ENCODE measurements around the gene CSN3.

The CSN3 gene

DNA sequence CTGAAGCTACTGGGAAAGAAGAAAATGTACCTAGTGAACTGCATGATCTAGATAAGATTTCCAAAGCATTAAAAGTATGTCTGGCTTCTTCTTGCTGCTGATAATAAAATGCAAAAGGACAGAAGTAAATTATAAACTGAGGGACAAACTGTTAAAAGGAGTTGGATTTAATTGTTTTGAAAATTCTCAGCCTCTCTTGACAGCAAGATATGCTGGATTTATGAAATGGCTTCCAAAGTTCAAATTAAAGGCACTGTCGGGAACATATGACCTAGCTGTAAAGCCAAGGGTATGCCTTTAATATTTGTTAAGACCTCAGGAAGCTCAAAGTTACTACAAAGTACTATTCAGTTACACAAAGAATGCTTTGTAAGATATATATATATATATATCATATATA, 46.3 kb downstream of the CSN3 start:
- no peak overlapping the region for H3K4me3 ChIP-seq (ENCODE audit: low read depth, low read length)
- TF ChIP-seq POLR2A (IDR thresholded peaks at IDR 0.05; ENCODE audit: extremely low read depth, insufficient read length) = no peak
- TF ChIP-seq, protein P1, sequence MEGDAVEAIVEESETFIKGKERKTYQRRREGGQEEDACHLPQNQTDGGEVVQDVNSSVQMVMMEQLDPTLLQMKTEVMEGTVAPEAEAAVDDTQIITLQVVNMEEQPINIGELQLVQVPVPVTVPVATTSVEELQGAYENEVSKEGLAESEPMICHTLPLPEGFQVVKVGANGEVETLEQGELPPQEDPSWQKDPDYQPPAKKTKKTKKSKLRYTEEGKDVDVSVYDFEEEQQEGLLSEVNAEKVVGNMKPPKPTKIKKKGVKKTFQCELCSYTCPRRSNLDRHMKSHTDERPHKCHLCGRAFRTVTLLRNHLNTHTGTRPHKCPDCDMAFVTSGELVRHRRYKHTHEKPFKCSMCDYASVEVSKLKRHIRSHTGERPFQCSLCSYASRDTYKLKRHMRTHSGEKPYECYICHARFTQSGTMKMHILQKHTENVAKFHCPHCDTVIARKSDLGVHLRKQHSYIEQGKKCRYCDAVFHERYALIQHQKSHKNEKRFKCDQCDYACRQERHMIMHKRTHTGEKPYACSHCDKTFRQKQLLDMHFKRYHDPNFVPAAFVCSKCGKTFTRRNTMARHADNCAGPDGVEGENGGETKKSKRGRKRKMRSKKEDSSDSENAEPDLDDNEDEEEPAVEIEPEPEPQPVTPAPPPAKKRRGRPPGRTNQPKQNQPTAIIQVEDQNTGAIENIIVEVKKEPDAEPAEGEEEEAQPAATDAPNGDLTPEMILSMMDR (IDR thresholded peaks at IDR 0.05; ENCODE audit: low read depth, low read length) = no peak
- TF ChIP-seq, protein P2, sequence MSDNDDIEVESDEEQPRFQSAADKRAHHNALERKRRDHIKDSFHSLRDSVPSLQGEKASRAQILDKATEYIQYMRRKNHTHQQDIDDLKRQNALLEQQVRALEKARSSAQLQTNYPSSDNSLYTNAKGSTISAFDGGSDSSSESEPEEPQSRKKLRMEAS (IDR thresholded peaks at IDR 0.05; ENCODE audit: low read depth, low read length) = no peak
- TF ChIP-seq MYC (IDR thresholded peaks at IDR 0.05; ENCODE audit: low read depth, low read length) = no peak
- no peak for DNase-seq (ENCODE audit: low read depth)

GRCh38 chr4:70291341-70291740, 48.9 kb downstream of the CSN3 start:
- no peak overlapping the region for H3K4me3 ChIP-seq (ENCODE audit: low read depth, low read length)
- no peak for DNase-seq (ENCODE audit: low read depth)
- no peak for TF ChIP-seq POLR2A (IDR thresholded peaks at IDR 0.05; ENCODE audit: extremely low read depth, insufficient read length)
- TF ChIP-seq, protein P1 (IDR thresholded peaks at IDR 0.05; ENCODE audit: low read depth, low read length) = no peak
- TF ChIP-seq MYC (IDR thresholded peaks at IDR 0.05; ENCODE audit: low read depth, low read length) = no peak
- TF ChIP-seq, protein P2 (IDR thresholded peaks at IDR 0.05; ENCODE audit: low read depth, low read length) = no peak

- H3K4me3 ChIP-seq (ENCODE audit: low read depth, low read length) = no peak overlapping the region
- DNase-seq (ENCODE audit: low read depth) = no peak
- TF ChIP-seq, protein P2 (IDR thresholded peaks at IDR 0.05; ENCODE audit: low read depth, low read length) = no peak
Measured at GRCh38 chr4:70297576-70297975, 55.2 kb downstream of the CSN3 start.

DNA sequence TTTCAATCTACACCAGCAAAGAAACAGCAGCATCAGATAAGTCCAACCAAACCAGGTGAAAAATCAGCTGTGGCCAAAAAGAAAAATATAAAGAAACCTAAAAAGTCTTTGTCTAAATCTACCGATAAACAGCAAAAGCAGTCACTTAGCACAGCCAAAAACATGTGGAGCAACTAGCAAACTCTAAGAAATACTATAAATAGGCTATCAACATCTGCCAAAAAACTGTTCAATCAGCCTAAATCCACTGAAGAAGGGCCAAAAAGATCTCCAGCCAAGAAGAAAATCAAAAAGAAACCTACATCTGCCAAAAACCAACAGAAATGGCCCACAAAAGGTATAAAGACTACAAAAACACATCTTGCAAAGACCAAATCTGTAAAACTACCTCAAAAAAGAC, 55.7 kb downstream of the CSN3 start:
- TF ChIP-seq MYC (IDR thresholded peaks at IDR 0.05; ENCODE audit: low read depth, low read length) = no peak
- TF ChIP-seq, protein P1 (IDR thresholded peaks at IDR 0.05; ENCODE audit: low read depth, low read length) = no peak
- no peak for TF ChIP-seq POLR2A (IDR thresholded peaks at IDR 0.05; ENCODE audit: extremely low read depth, insufficient read length)
- TF ChIP-seq, protein P2 (IDR thresholded peaks at IDR 0.05; ENCODE audit: low read depth, low read length) = no peak
- no peak for DNase-seq (ENCODE audit: low read depth)
- H3K4me3 ChIP-seq (ENCODE audit: low read depth, low read length) = no peak overlapping the region

DNA sequence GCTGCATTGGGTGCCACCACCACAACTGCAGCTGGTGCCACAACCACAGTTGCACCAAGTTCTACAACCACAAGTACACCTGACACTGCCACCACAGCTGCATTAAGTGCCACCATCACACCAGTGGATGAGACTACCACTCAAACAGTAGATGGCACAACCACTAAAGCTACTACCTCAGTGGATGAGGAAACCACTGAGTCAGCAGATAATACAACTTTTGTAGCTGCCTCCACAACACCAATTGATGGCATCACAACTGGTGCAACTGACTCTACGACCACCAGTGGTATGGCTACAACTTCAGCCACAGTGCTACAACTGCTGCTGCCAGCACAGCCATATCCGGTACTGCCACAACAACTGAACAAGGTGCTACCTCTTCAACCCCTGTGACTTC, 57.2 kb downstream of the CSN3 start:
- H3K4me3 ChIP-seq (ENCODE audit: low read depth, low read length) = no peak overlapping the region
- no peak for DNase-seq (ENCODE audit: low read depth)
- TF ChIP-seq POLR2A (IDR thresholded peaks at IDR 0.05; ENCODE audit: extremely low read depth, insufficient read length) (no peak), MYC (IDR thresholded peaks at IDR 0.05; ENCODE audit: low read depth, low read length) (no peak)
- TF ChIP-seq, protein P2 (IDR thresholded peaks at IDR 0.05; ENCODE audit: low read depth, low read length) = no peak
- TF ChIP-seq, protein P1 (IDR thresholded peaks at IDR 0.05; ENCODE audit: low read depth, low read length) = no peak

GRCh38 chr4:70300215-70300614, 57.8 kb downstream of the CSN3 start:
- no peak overlapping the region for H3K4me3 ChIP-seq (ENCODE audit: low read depth, low read length)
- no peak for DNase-seq (ENCODE audit: low read depth)
- TF ChIP-seq, protein P1 (IDR thresholded peaks at IDR 0.05; ENCODE audit: low read depth, low read length) = no peak
- TF ChIP-seq, protein P2 (IDR thresholded peaks at IDR 0.05; ENCODE audit: low read depth, low read length) = no peak
- TF ChIP-seq POLR2A (IDR thresholded peaks at IDR 0.05; ENCODE audit: extremely low read depth, insufficient read length) (no peak), MYC (IDR thresholded peaks at IDR 0.05; ENCODE audit: low read depth, low read length) (no peak)

Measured in NB4 (cell line).